Measurements from ENCODE around the gene ITGB3.

The ITGB3 gene

GRCh38 chr17:47281216-47281615 lies 27.6 kb downstream of the ITGB3 start:
- H3K27ac ChIP-seq (ENCODE audit: insufficient read depth, low read depth, low read length, poor library complexity, severe bottlenecking): no peak overlapping the region
- H3K27me3 ChIP-seq (ENCODE audit: control insufficient read depth, insufficient read depth, low read length, poor library complexity, severe bottlenecking): no peaks in the 10 kb centered on the region
- no peaks in the 10 kb centered on the region for H3K36me3 ChIP-seq (ENCODE audit: control insufficient read depth, insufficient read depth, low read length)
- 93% methylated on average over 6 of the region's 6 CpGs for WGBS, 2 experiments
- H3K9me3 ChIP-seq (ENCODE audit: control insufficient read depth, low read length): no peaks in the 10 kb centered on the region
- peaks cover 13% of the 10 kb centered on the region for H3K4me1 ChIP-seq (ENCODE audit: control insufficient read depth, insufficient read depth, low read length)
- H3K4me3 ChIP-seq (ENCODE audit: insufficient read depth, low read depth, low read length): no peak overlapping the region

GRCh38 chr17:47285003-47285402 lies 31.4 kb downstream of the ITGB3 start:
- Histone ChIP-seq H3K4me3 (ENCODE audit: insufficient read depth, low read depth, low read length) (no peak overlapping the region), H3K27ac (ENCODE audit: insufficient read depth, low read depth, low read length, poor library complexity, severe bottlenecking) (no peak overlapping the region), H3K4me1 (ENCODE audit: control insufficient read depth, insufficient read depth, low read length) (peaks cover 5% of the 10 kb centered on the region), H3K36me3 (ENCODE audit: control insufficient read depth, insufficient read depth, low read length) (no peaks in the 10 kb centered on the region), H3K27me3 (ENCODE audit: control insufficient read depth, insufficient read depth, low read length, poor library complexity, severe bottlenecking) (no peaks in the 10 kb centered on the region), H3K9me3 (ENCODE audit: control insufficient read depth, low read length) (no peaks in the 10 kb centered on the region)
- WGBS, 2 experiments: 94 to 95% methylated on average over 6 of the region's 6 CpGs

GRCh38 chr17:47286198-47286914 lies 32.7 kb downstream of the ITGB3 start:
- WGBS, 2 experiments: 95 to 96% methylated on average over 6 of the region's 6 CpGs
- Histone ChIP-seq H3K36me3 (ENCODE audit: control insufficient read depth, insufficient read depth, low read length) (no peaks in the 10 kb centered on the region), H3K27ac (ENCODE audit: insufficient read depth, low read depth, low read length, poor library complexity, severe bottlenecking) (no peak overlapping the region), H3K4me3 (ENCODE audit: insufficient read depth, low read depth, low read length) (no peak overlapping the region), H3K9me3 (ENCODE audit: control insufficient read depth, low read length) (no peaks in the 10 kb centered on the region), H3K27me3 (ENCODE audit: control insufficient read depth, insufficient read depth, low read length, poor library complexity, severe bottlenecking) (no peaks in the 10 kb centered on the region), H3K4me1 (ENCODE audit: control insufficient read depth, insufficient read depth, low read length) (no peaks in the 10 kb centered on the region)

GRCh38 chr17:47287068-47287467 lies 33.4 kb downstream of the ITGB3 start:
- Histone ChIP-seq H3K4me1 (ENCODE audit: control insufficient read depth, insufficient read depth, low read length) (no peaks in the 10 kb centered on the region), H3K36me3 (ENCODE audit: control insufficient read depth, insufficient read depth, low read length) (no peaks in the 10 kb centered on the region), H3K27ac (ENCODE audit: insufficient read depth, low read depth, low read length, poor library complexity, severe bottlenecking) (no peak overlapping the region), H3K9me3 (ENCODE audit: control insufficient read depth, low read length) (no peaks in the 10 kb centered on the region), H3K4me3 (ENCODE audit: insufficient read depth, low read depth, low read length) (no peak overlapping the region), H3K27me3 (ENCODE audit: control insufficient read depth, insufficient read depth, low read length, poor library complexity, severe bottlenecking) (no peaks in the 10 kb centered on the region)
- WGBS, 2 experiments: 92 to 95% methylated on average over 4 of the region's 4 CpGs

- 84 to 88% methylated on average over 2 of the region's 2 CpGs for WGBS, 2 experiments
- H3K27ac ChIP-seq (ENCODE audit: insufficient read depth, low read depth, low read length, poor library complexity, severe bottlenecking): no peak overlapping the region
- no peaks in the 10 kb centered on the region for H3K9me3 ChIP-seq (ENCODE audit: control insufficient read depth, low read length)
Observed at GRCh38 chr17:47287639-47288038, 34.0 kb downstream of the ITGB3 start.

GRCh38 chr17:47288531-47289116 lies 35.0 kb downstream of the ITGB3 start:
- WGBS, 2 experiments: 92 to 96% methylated on average over 6 of the region's 6 CpGs
- no peaks in the 10 kb centered on the region for H3K9me3 ChIP-seq (ENCODE audit: control insufficient read depth, low read length)
- H3K27me3 ChIP-seq (ENCODE audit: control insufficient read depth, insufficient read depth, low read length, poor library complexity, severe bottlenecking): no peaks in the 10 kb centered on the region
- H3K27ac ChIP-seq (ENCODE audit: insufficient read depth, low read depth, low read length, poor library complexity, severe bottlenecking): no peak overlapping the region
- no peak overlapping the region for H3K4me3 ChIP-seq (ENCODE audit: insufficient read depth, low read depth, low read length)
- no peaks in the 10 kb centered on the region for H3K4me1 ChIP-seq (ENCODE audit: control insufficient read depth, insufficient read depth, low read length)
- no peaks in the 10 kb centered on the region for H3K36me3 ChIP-seq (ENCODE audit: control insufficient read depth, insufficient read depth, low read length)

More at GRCh38 chr17:47287639-47288038, 34.0 kb downstream of the ITGB3 start:
- no peaks in the 10 kb centered on the region for H3K4me1 ChIP-seq (ENCODE audit: control insufficient read depth, insufficient read depth, low read length)
- no peak overlapping the region for H3K4me3 ChIP-seq (ENCODE audit: insufficient read depth, low read depth, low read length)
- H3K36me3 ChIP-seq (ENCODE audit: control insufficient read depth, insufficient read depth, low read length): no peaks in the 10 kb centered on the region
- H3K27me3 ChIP-seq (ENCODE audit: control insufficient read depth, insufficient read depth, low read length, poor library complexity, severe bottlenecking): no peaks in the 10 kb centered on the region

GRCh38 chr17:47289302-47289701 lies 35.7 kb downstream of the ITGB3 start:
- 83 to 91% methylated on average over 1 of the region's 1 CpG for WGBS, 2 experiments
- peaks cover 1% of the 10 kb centered on the region for H3K4me1 ChIP-seq (ENCODE audit: control insufficient read depth, insufficient read depth, low read length)
- H3K27me3 ChIP-seq (ENCODE audit: control insufficient read depth, insufficient read depth, low read length, poor library complexity, severe bottlenecking): no peaks in the 10 kb centered on the region
- no peak overlapping the region for H3K27ac ChIP-seq (ENCODE audit: insufficient read depth, low read depth, low read length, poor library complexity, severe bottlenecking)
- H3K4me3 ChIP-seq (ENCODE audit: insufficient read depth, low read depth, low read length): no peak overlapping the region
- H3K9me3 ChIP-seq (ENCODE audit: control insufficient read depth, low read length): no peaks in the 10 kb centered on the region
- no peaks in the 10 kb centered on the region for H3K36me3 ChIP-seq (ENCODE audit: control insufficient read depth, insufficient read depth, low read length)

- Histone ChIP-seq H3K4me1 (ENCODE audit: control insufficient read depth, insufficient read depth, low read length) (peaks cover 15% of the 10 kb centered on the region), H3K27ac (ENCODE audit: insufficient read depth, low read depth, low read length, poor library complexity, severe bottlenecking) (no peak overlapping the region), H3K36me3 (ENCODE audit: control insufficient read depth, insufficient read depth, low read length) (no peaks in the 10 kb centered on the region), H3K9me3 (ENCODE audit: control insufficient read depth, low read length) (no peaks in the 10 kb centered on the region), H3K4me3 (ENCODE audit: insufficient read depth, low read depth, low read length) (no peak overlapping the region), H3K27me3 (ENCODE audit: control insufficient read depth, insufficient read depth, low read length, poor library complexity, severe bottlenecking) (no peaks in the 10 kb centered on the region)
- WGBS, 2 experiments: 88 to 92% methylated on average over 5 of the region's 5 CpGs
Observed at GRCh38 chr17:47290870-47291241, 37.2 kb downstream of the ITGB3 start.

- no peaks in the 10 kb centered on the region for H3K36me3 ChIP-seq (ENCODE audit: control insufficient read depth, insufficient read depth, low read length)
- H3K4me3 ChIP-seq (ENCODE audit: insufficient read depth, low read depth, low read length): no peak overlapping the region
- H3K4me1 ChIP-seq (ENCODE audit: control insufficient read depth, insufficient read depth, low read length): peaks cover 19% of the 10 kb centered on the region
- no peak overlapping the region for H3K27ac ChIP-seq (ENCODE audit: insufficient read depth, low read depth, low read length, poor library complexity, severe bottlenecking)
- no peaks in the 10 kb centered on the region for H3K27me3 ChIP-seq (ENCODE audit: control insufficient read depth, insufficient read depth, low read length, poor library complexity, severe bottlenecking)
- WGBS, 2 experiments: 84 to 86% methylated on average over 8 of the region's 8 CpGs
- no peaks in the 10 kb centered on the region for H3K9me3 ChIP-seq (ENCODE audit: control insufficient read depth, low read length)
Observed at GRCh38 chr17:47291242-47291873, 37.7 kb downstream of the ITGB3 start.

GRCh38 chr17:47292206-47292605 lies 38.6 kb downstream of the ITGB3 start:
- no peaks in the 10 kb centered on the region for H3K9me3 ChIP-seq (ENCODE audit: control insufficient read depth, low read length)
- H3K4me1 ChIP-seq (ENCODE audit: control insufficient read depth, insufficient read depth, low read length): peaks cover 19% of the 10 kb centered on the region
- H3K27me3 ChIP-seq (ENCODE audit: control insufficient read depth, insufficient read depth, low read length, poor library complexity, severe bottlenecking): no peaks in the 10 kb centered on the region
- WGBS, 2 experiments: 96% methylated on average over 14 of the region's 14 CpGs
- H3K36me3 ChIP-seq (ENCODE audit: control insufficient read depth, insufficient read depth, low read length): no peaks in the 10 kb centered on the region
- no peak overlapping the region for H3K27ac ChIP-seq (ENCODE audit: insufficient read depth, low read depth, low read length, poor library complexity, severe bottlenecking)
- no peak overlapping the region for H3K4me3 ChIP-seq (ENCODE audit: insufficient read depth, low read depth, low read length)

Measured in ectodermal cell (in vitro differentiated cells).